Thyroid gland (tissue), 4 donors: ENCODE data around the gene MRPL27. TPM values are rescaled to one million over a fixed set of nuclear protein-coding genes. Genes with fewer than 3 reads are reported as not detected.

Experiments used
- DNase-seq, 2 donors: peaks; one replicate each; pipeline ENCODE4 v3.0.0-alpha.2; 2019
- H3K27ac ChIP-seq, 3 donors: fragments of 200-600 bp; sonication (generic); 1 replicate in 2 of 3; 2 replicates in 1 of 3; pipeline ENCODE4 v1.5.1; 2016 to 2019; ENCODE audit warnings: mild to moderate bottlenecking in 1 of 3, moderate library complexity in 1 of 3
- H3K27me3 ChIP-seq: fragments of 200-600 bp; sonication (generic); one replicate; pipeline ENCODE4 v1.5.1; 2019
- H3K36me3 ChIP-seq, 2 donors: fragments of 200-600 bp; sonication (generic); one replicate each; pipeline ENCODE4 v1.5.1; 2016 to 2019
- H3K4me1 ChIP-seq, 2 donors: fragments of 200-600 bp; sonication (generic); one replicate each; pipeline ENCODE4 v1.5.1; 2017 to 2019
- H3K4me3 ChIP-seq, 3 donors: fragments of 200-600 bp; sonication (generic); replicated peaks in 1 of 3; 1 replicate in 2 of 3; 2 replicates in 1 of 3; pipeline ENCODE4 v1.5.1; 2016; ENCODE audit warnings: mild to moderate bottlenecking in 1 of 3
- H3K9me3 ChIP-seq: fragments of 200-600 bp; sonication (generic); one replicate; pipeline ENCODE4 v1.5.1; 2017
- CTCF ChIP-seq, 6 experiments: fragments of 200-600 bp in 3 of 6; fragments of 450-650 bp in 3 of 6; sonication (generic) in 3 of 6; IDR thresholded peaks; one replicate each; pipeline ENCODE4 v1.5.1; 2016 to 2019; ENCODE audit warnings: antibody characterized with exemption in 6 of 6, mild to moderate bottlenecking in 2 of 6, inconsistent platforms in 1 of 6, moderate library complexity in 1 of 6
- POLR2A ChIP-seq, 2 donors: fragments of 450-650 bp; IDR thresholded peaks; one replicate each; pipeline ENCODE4 v1.6.1; 2017; ENCODE audit warnings: antibody characterized with exemption in 2 of 2, mild to moderate bottlenecking in 2 of 2, moderate library complexity in 1 of 2
- WGBS, 2 donors: methylation state at CpG; one replicate each; pipeline ENCODE4 v1.1.5; 2017; 5-methylcytosine and 5-hydroxymethylcytosine counted together
- intact Hi-C: fragments of 100-400 bp; cut with DNase I; formaldehyde crosslinking; loops from one replicate; pipeline ENCODE4 v1.15.1; 2023
- total RNA-seq, 4 donors: library from RNA; depleted of rRNA; stranded (reverse); fragments of >200 nt; gene quantifications; one replicate each; pipeline ENCODE4 v1.2.3, GENCODE V29; 2016

Gene MRPL27
- total RNA-seq, 4 donors from 2014 or later: 44.6 to 115 (median 80.8) TPM

GRCh38 chr17:50354776-50355175 is 18.2 kb downstream of the MRPL27 start:
- Histone ChIP-seq H3K27me3 (no peaks in the 10 kb centered on the region), H3K9me3 (no peaks in the 10 kb centered on the region), H3K27ac (no peak overlapping the region), H3K4me1 (no peaks in the 10 kb centered on the region), H3K36me3 (peaks cover 24 to 37% of the 10 kb centered on the region in 2 donors), H3K4me3 (no peak overlapping the region)
- TF ChIP-seq CTCF (IDR thresholded peaks at IDR 0.05) (no peak), POLR2A (IDR thresholded peaks at IDR 0.05) (no peak)
- no peak for DNase-seq
- intact Hi-C loops: no loop called here
- 97 to 100% methylated on average over 2 to 8 of the region's 13 CpGs for WGBS, 2 donors

- H3K9me3 ChIP-seq: no peaks in the 10 kb centered on the region
- intact Hi-C loops: no loop called here
- H3K4me1 ChIP-seq: no peaks in the 10 kb centered on the region
- peaks cover 24 to 36% of the 10 kb centered on the region in 2 donors for H3K36me3 ChIP-seq
- TF ChIP-seq CTCF (IDR thresholded peaks at IDR 0.05) (no peak), POLR2A (IDR thresholded peaks at IDR 0.05) (no peak)
- WGBS, 2 donors: 93 to 94% methylated on average over 13 to 15 of the region's 15 CpGs
- H3K27me3 ChIP-seq: no peaks in the 10 kb centered on the region
- H3K27ac ChIP-seq: no peak overlapping the region
- H3K4me3 ChIP-seq: no peak overlapping the region
- DNase-seq: no peak
Measured at GRCh38 chr17:50354198-50354597, 18.8 kb downstream of the MRPL27 start.

- H3K27ac ChIP-seq: no peak overlapping the region
- no peaks in the 10 kb centered on the region for H3K9me3 ChIP-seq
- intact Hi-C loops: no loop called here
- H3K36me3 ChIP-seq: peaks cover 22 to 33% of the 10 kb centered on the region in 2 donors
- no peak for DNase-seq
- no peaks in the 10 kb centered on the region for H3K4me1 ChIP-seq
- WGBS, 2 donors: 92 to 95% methylated on average over 19 to 27 of the region's 27 CpGs
- TF ChIP-seq POLR2A (IDR thresholded peaks at IDR 0.05) (no peak), CTCF (IDR thresholded peaks at IDR 0.05) (no peak)
- no peaks in the 10 kb centered on the region for H3K27me3 ChIP-seq
- H3K4me3 ChIP-seq: no peak overlapping the region
Measured at GRCh38 chr17:50353600-50354195, 19.3 kb downstream of the MRPL27 start.

GRCh38 chr17:50352693-50353599 is 20.0 kb downstream of the MRPL27 start:
- Histone ChIP-seq H3K4me3 (no peak overlapping the region), H3K4me1 (no peaks in the 10 kb centered on the region), H3K27ac (no peak overlapping the region), H3K9me3 (no peaks in the 10 kb centered on the region), H3K27me3 (no peaks in the 10 kb centered on the region), H3K36me3 (peaks cover 15 to 27% of the 10 kb centered on the region in 2 donors)
- 93 to 94% methylated on average over 21 of the region's 21 CpGs for WGBS, 2 donors
- intact Hi-C loops: no loop called here
- DNase-seq: no peak
- no peak for TF ChIP-seq POLR2A (IDR thresholded peaks at IDR 0.05)
- TF ChIP-seq CTCF (IDR thresholded peaks at IDR 0.05): no peak
